ENCODE measurements around the gene LYPLA2. TPM values are rescaled to one million over a fixed set of nuclear protein-coding genes. Genes with fewer than 3 reads are reported as not detected.
"Not testable (repeated sequence)": the region's sequence is repeated elsewhere in the genome, so short reads cannot be mapped to it uniquely, and the experiment has no call there.

Gene LYPLA2
- total RNA-seq, 1 experiment from 2014 or later, result 78.0 TPM

DNA sequence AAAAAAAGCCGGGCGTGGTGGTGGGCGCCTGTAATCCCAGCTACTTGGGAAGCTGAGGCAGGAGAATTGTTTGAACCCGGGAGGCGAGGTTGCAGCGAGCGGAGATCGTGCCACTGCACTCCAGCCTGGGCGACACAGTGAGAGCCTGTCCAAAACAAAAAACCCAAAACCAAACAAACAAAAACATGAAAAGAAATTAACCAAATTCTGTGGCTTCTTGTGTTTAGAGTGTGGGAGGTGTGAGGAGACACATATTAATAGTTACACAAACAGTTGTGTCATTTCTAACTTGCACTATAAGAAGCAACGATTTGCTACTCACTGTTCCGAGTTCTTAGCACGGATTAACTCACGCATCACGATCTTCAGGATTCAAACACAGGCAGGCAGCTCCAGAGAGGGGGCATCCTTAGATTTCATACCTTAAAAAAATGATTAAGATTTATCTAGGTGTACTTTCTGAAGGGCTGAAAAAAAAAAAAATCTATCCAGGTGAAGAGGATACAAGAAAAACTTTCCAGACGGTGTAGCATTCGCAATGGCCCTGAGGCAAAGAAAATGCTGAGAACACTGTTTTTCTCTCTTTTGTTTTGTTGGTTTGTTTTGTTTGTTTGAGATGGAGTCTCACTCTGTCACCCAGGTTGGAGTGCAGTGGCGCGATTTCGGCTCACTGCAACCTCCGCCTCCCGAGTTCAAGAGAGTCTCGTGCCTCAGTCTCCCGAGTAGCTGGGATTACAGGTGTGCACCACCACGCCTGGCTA, 35.0 kb downstream of the LYPLA2 start:
- Histone ChIP-seq H3K4me2 (ENCODE audit: low read length) (peak overlapping the region; percentile 88), H3K9me3 (ENCODE audit: control insufficient read depth in 1 of 2, insufficient read depth in 1 of 2, low read depth in 1 of 2, low read length in 2 of 2) (no peaks in the 10 kb centered on the region), H3K9me2 (ENCODE audit: insufficient read depth) (no peaks in the 10 kb centered on the region), H3K4me3 (replicated peaks in 1 of 2; ENCODE audit: low read depth in 1 of 2, low read length in 2 of 2) (peak overlapping the region; percentile 81 to 99), H3K9ac (ENCODE audit: low read length) (peak overlapping the region; percentile 88), H3K4me1 (ENCODE audit: control insufficient read depth in 1 of 2, insufficient read depth in 2 of 2, low read length in 2 of 2) (peaks cover 2 to 18% of the 10 kb centered on the region in 2 experiments; a peak in 3 of 4 replicates), H3K36me3 (ENCODE audit: control insufficient read depth in 1 of 2, insufficient read depth in 2 of 2, low read length in 2 of 2) (no peaks in the 10 kb centered on the region), H4K20me1 (ENCODE audit: insufficient read depth) (no peaks in the 10 kb centered on the region), H3K27me3 (ENCODE audit: insufficient read depth, low read length) (no peaks in the 10 kb centered on the region), H3K79me2 (ENCODE audit: insufficient read depth, low read length) (peaks cover 11% of the 10 kb centered on the region), H3K27ac (ENCODE audit: low read depth, low read length) (peak overlapping the region; percentile 75), H2AFZ (ENCODE audit: low read depth, low read length, poor library complexity, severe bottlenecking) (no peak overlapping the region)
- peak; percentile 7; the same call in 1 of the 2 replicates for ATAC-seq
- DNase-seq (ENCODE audit: low read depth, low spot score), result no peak
- CTCF ChIA-PET, result interaction anchor here (2.6 kb wide), 1 partner anchor 16 kb away, joined by 16 read pairs; no protein-coding TSS in a partner anchor
- RAD21 ChIA-PET (ENCODE audit: low non-redundant PET in 1 of 2, low total read pairs in 2 of 2, uncharacterized antibody in 2 of 2, unreplicated experiment in 2 of 2), result interaction anchor here in 1 of 2 experiments (0.6 kb wide), 1 partner anchor 193 kb away, joined by 3 read pairs; no protein-coding TSS in a partner anchor
- intact Hi-C loops (cut with micrococcal nuclease), result no loop called here
- POLR2A ChIA-PET, result interaction anchor here (0.6 to 1.5 kb wide), 5 partner anchors 24 to 94 kb away, joined by 3 to 5 read pairs (median 4); no protein-coding TSS in a partner anchor
- TF ChIP-seq, protein P1, sequence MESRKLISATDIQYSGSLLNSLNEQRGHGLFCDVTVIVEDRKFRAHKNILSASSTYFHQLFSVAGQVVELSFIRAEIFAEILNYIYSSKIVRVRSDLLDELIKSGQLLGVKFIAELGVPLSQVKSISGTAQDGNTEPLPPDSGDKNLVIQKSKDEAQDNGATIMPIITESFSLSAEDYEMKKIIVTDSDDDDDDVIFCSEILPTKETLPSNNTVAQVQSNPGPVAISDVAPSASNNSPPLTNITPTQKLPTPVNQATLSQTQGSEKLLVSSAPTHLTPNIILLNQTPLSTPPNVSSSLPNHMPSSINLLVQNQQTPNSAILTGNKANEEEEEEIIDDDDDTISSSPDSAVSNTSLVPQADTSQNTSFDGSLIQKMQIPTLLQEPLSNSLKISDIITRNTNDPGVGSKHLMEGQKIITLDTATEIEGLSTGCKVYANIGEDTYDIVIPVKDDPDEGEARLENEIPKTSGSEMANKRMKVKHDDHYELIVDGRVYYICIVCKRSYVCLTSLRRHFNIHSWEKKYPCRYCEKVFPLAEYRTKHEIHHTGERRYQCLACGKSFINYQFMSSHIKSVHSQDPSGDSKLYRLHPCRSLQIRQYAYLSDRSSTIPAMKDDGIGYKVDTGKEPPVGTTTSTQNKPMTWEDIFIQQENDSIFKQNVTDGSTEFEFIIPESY (IDR thresholded peaks at IDR 0.05; ENCODE audit: extremely low read depth, insufficient replicate concordance, low read length), result no peak
- TF ChIP-seq SIN3A (IDR thresholded peaks at IDR 0.05; ENCODE audit: low read depth) (no peak), EZH2phosphoT487 (IDR thresholded peaks at IDR 0.05; ENCODE audit: borderline replicate concordance) (no peak)
- BruUV-seq (replicated peaks), result no TSS peak

DNA sequence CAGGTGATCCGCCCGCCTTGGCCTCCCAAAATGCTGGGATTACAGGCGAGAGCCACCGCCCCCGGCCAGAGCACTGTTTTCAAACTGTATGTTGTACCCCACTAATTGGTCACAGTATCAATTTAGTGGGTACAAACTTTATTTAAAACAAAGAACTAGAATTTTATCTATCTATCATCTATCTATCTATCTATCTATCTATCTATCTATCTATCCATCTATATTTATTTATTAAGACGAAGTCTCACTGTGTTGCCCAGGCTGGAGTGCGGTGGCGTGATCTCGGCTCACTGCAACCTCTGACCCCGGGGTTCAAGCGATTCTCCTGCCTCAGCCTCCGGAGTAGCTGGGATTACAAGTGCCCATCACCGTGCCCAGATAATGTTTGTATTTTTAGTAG, 35.6 kb downstream of the LYPLA2 start:
- H3K27me3 ChIP-seq (ENCODE audit: insufficient read depth, low read length); H3K9me3 ChIP-seq (ENCODE audit: control insufficient read depth in 1 of 2, insufficient read depth in 1 of 2, low read depth in 1 of 2, low read length in 2 of 2); H4K20me1 ChIP-seq (ENCODE audit: insufficient read depth); H2AFZ ChIP-seq (ENCODE audit: low read depth, low read length, poor library complexity, severe bottlenecking); H3K27ac ChIP-seq (ENCODE audit: low read depth, low read length); H3K36me3 ChIP-seq (ENCODE audit: control insufficient read depth in 1 of 2, insufficient read depth in 2 of 2, low read length in 2 of 2); POLR2A ChIA-PET; H3K9me2 ChIP-seq (ENCODE audit: insufficient read depth); DNase-seq (ENCODE audit: low read depth, low spot score); RAD21 ChIA-PET (ENCODE audit: low non-redundant PET in 1 of 2, low total read pairs in 2 of 2, uncharacterized antibody in 2 of 2, unreplicated experiment in 2 of 2); H3K9ac ChIP-seq (ENCODE audit: low read length); BruUV-seq (replicated peaks); H3K4me2 ChIP-seq (ENCODE audit: low read length); ATAC-seq; H3K4me3 ChIP-seq (replicated peaks in 1 of 2; ENCODE audit: low read depth in 1 of 2, low read length in 2 of 2); intact Hi-C loops (cut with micrococcal nuclease); CTCF ChIA-PET: not testable (repeated sequence)
- Histone ChIP-seq H3K79me2 (ENCODE audit: insufficient read depth, low read length) (peaks cover 11% of the 10 kb centered on the region), H3K4me1 (ENCODE audit: control insufficient read depth in 1 of 2, insufficient read depth in 2 of 2, low read length in 2 of 2) (peaks cover 2 to 18% of the 10 kb centered on the region in 2 experiments; a peak in 3 of 4 replicates)
